CD14-positive monocyte (primary cell): Measurements from ENCODE around the gene ADAM22. TPM values are rescaled to one million over a fixed set of nuclear protein-coding genes. Genes with fewer than 3 reads are reported as not detected.
A peak's percentile ranks its signal among the peaks of the same experiment; 100 is the strongest.

ENCODE experiments used
- DNase-seq, 3 donors: peaks; one replicate each; pipeline ENCODE4 v3.0.0-alpha.2; 2011 to 2022
- H2AFZ ChIP-seq: 2 replicates; pipeline ENCODE4 v1.6.0; 2012; ENCODE audit warnings: mild to moderate bottlenecking, low read depth, low read length, inconsistent platforms; ENCODE audit not compliant: insufficient read depth, poor library complexity, severe bottlenecking
- H3K27ac ChIP-seq, 2 donors: 1 replicate in 1 of 2; 2 replicates in 1 of 2; pipeline ENCODE4 v1.5.1; 2012 to 2013; ENCODE audit warnings: low read length in 2 of 2, control low read depth in 1 of 2, inconsistent platforms in 1 of 2, low read depth in 1 of 2, mild to moderate bottlenecking in 1 of 2
- H3K27me3 ChIP-seq, 2 donors: one replicate each; pipeline versions ENCODE4 v1.6.0 to v1.6.1; 2011 to 2013; ENCODE audit warnings: low read length in 2 of 2; ENCODE audit not compliant: control insufficient read depth in 2 of 2, insufficient read depth in 2 of 2
- H3K36me3 ChIP-seq, 2 donors: replicated peaks in 1 of 2; 1 replicate in 1 of 2; 2 replicates in 1 of 2; pipeline versions ENCODE4 v1.5.1 to v1.6.1; 2012 to 2013; ENCODE audit warnings: low read length in 2 of 2, control low read depth in 1 of 2, inconsistent platforms in 1 of 2, mild to moderate bottlenecking in 1 of 2; ENCODE audit not compliant: insufficient read depth in 2 of 2, control insufficient read depth in 1 of 2
- H3K4me1 ChIP-seq, 2 donors: 1 replicate in 1 of 2; 2 replicates in 1 of 2; pipeline versions ENCODE4 v1.5.1 to v1.6.1; 2012 to 2013; ENCODE audit warnings: low read length in 2 of 2, control low read depth in 1 of 2, inconsistent platforms in 1 of 2, mild to moderate bottlenecking in 1 of 2, moderate library complexity in 1 of 2; ENCODE audit not compliant: insufficient read depth in 2 of 2, control insufficient read depth in 1 of 2
- H3K4me2 ChIP-seq: replicated peaks from 2 replicates; pipeline ENCODE3; 2012; ENCODE audit warnings: low read length, moderate library complexity, mild to moderate bottlenecking; ENCODE audit not compliant: poor library complexity, severe bottlenecking; ENCODE audit errors: extremely low read depth
- H3K4me3 ChIP-seq, 3 experiments: fragments of 200-600 bp in 1 of 3; sonication (generic) in 1 of 3; replicated peaks in 1 of 3; 1 replicate in 2 of 3; 2 replicates in 1 of 3; pipeline ENCODE4 v1.5.1; 2011 to 2013; ENCODE audit warnings: low read length in 3 of 3, mild to moderate bottlenecking in 3 of 3, control low read depth in 2 of 3, low read depth in 2 of 3, inconsistent platforms in 1 of 3, moderate library complexity in 1 of 3
- H3K79me2 ChIP-seq: 2 replicates; pipeline ENCODE4 v1.6.0; 2012; ENCODE audit warnings: mild to moderate bottlenecking, control low read depth, inconsistent platforms, low read length, moderate library complexity; ENCODE audit not compliant: insufficient read depth
- H3K9ac ChIP-seq: 2 replicates; pipeline ENCODE4 v1.6.0; 2017; ENCODE audit warnings: low read length, mild to moderate bottlenecking; ENCODE audit not compliant: insufficient read depth, poor library complexity, severe bottlenecking
- H3K9me3 ChIP-seq, 2 donors: replicated peaks in 1 of 2; 1 replicate in 1 of 2; 2 replicates in 1 of 2; pipeline versions ENCODE4 v1.5.1 to v1.6.1; 2012 to 2013; ENCODE audit warnings: low read length in 2 of 2, control low read depth in 1 of 2; ENCODE audit not compliant: control insufficient read depth in 1 of 2, insufficient read depth in 1 of 2
- H4K20me1 ChIP-seq: 2 replicates; pipeline ENCODE4 v1.6.0; 2012; ENCODE audit warnings: mild to moderate bottlenecking, low read length, control low read depth, moderate library complexity; ENCODE audit not compliant: insufficient read depth
- H3K27ac Mint-ChIP-seq, 7 donors: one replicate each; pipeline ENCODE4 v1.8.0; 2020; ENCODE audit warnings: mild to moderate bottlenecking in 7 of 7, mixed read lengths in 7 of 7, moderate library complexity in 6 of 7, inconsistent platforms in 2 of 7
- H3K27me3 Mint-ChIP-seq, 3 donors: one replicate each; pipeline ENCODE4 v1.8.0; 2021 to 2022; ENCODE audit warnings: low read depth in 3 of 3, mild to moderate bottlenecking in 3 of 3, mixed read lengths in 3 of 3, moderate library complexity in 3 of 3, inconsistent platforms in 1 of 3
- H3K36me3 Mint-ChIP-seq, 2 donors: one replicate each; pipeline ENCODE4 v1.8.0; 2020; ENCODE audit warnings: mixed read lengths in 2 of 2, inconsistent platforms in 1 of 2, mild to moderate bottlenecking in 1 of 2
- H3K4me1 Mint-ChIP-seq: one replicate; pipeline ENCODE4 v1.8.0; 2020; ENCODE audit warnings: mild to moderate bottlenecking, mixed read lengths
- H3K4me3 Mint-ChIP-seq, 2 donors: one replicate each; pipeline ENCODE4 v1.8.0; 2020; ENCODE audit warnings: mild to moderate bottlenecking in 2 of 2, mixed read lengths in 2 of 2, moderate library complexity in 1 of 2
- H3K9me3 Mint-ChIP-seq, 7 donors: one replicate each; pipeline ENCODE4 v1.8.0; 2020 to 2022; ENCODE audit warnings: mixed read lengths in 7 of 7, mild to moderate bottlenecking in 6 of 7, moderate library complexity in 6 of 7, inconsistent platforms in 2 of 7
- WGBS: methylation state at CpG from one replicate; pipeline ENCODE4 v1.1.5; 2013; ENCODE audit warnings: missing lambda C conversion rate; ENCODE audit not compliant: insufficient coverage; 5-methylcytosine and 5-hydroxymethylcytosine counted together
- intact Hi-C, 2 donors: fragments of 100-400 bp; cut with micrococcal nuclease; formaldehyde crosslinking; loops; one replicate each; pipeline versions ENCODE4 v1.15.0 to v1.15.1; 2023
- polyA plus RNA-seq, 3 donors: library from polyadenylated mRNA; depleted of rRNA in 1 of 3; unstranded in 2 of 3; stranded (reverse) in 1 of 3; fragments of 300-500 nt in 2 of 3; fragments of >200 nt in 1 of 3; fragmentation: Illumina TruSeq in 2 of 3; gene quantifications; 1 replicate in 2 of 3; 2 replicates in 1 of 3; pipeline ENCODE4 v1.2.3, GENCODE V29; 2012 to 2021
- TF ChIP-seq, protein P1 (sequence below): fragments of 200-600 bp; IDR thresholded peaks from one replicate; pipeline ENCODE4 v1.8.0; 2022; ENCODE audit warnings: antibody characterized with exemption, mild to moderate bottlenecking

ADAM22 gene
- polyA plus RNA-seq, 3 donors, result 0.01 to 0.17 TPM; not detected in 1

DNA sequence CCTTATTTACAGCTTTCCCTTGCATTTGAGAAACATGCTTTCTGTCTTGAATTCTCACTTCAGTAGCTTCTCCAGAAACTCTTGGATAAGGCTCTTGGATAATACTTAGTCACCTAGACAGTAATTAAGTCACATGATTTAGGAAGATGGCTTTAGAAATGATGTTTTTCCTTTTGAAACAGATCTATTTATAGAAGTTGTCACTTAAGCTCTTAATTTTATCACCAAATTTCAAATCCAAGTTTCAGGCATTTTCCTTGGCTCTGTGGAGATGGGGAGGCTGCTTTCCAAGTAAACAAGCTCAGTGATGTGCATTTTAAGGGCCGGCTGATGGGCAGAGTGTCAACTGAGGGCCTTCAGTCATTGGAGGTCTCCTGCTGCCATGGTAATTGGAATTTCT, 155.5 kb downstream of the ADAM22 start:
- Mint-ChIP-seq H3K27me3 (no peaks in the 10 kb centered on the region), H3K9me3 (no peaks in the 10 kb centered on the region), H3K27ac (no peak overlapping the region), H3K4me3 (no peak overlapping the region), H3K36me3 (no peaks in the 10 kb centered on the region), H3K4me1 (peaks cover 6% of the 10 kb centered on the region)
- no peak overlapping the region for H3K27ac ChIP-seq
- intact Hi-C loops, result no loop called here
- no peak overlapping the region for H3K9ac ChIP-seq
- H3K4me3 ChIP-seq, result no peak overlapping the region
- 100% methylated on average over 1 of the region's 1 CpG for WGBS
- no peaks in the 10 kb centered on the region for H3K9me3 ChIP-seq
- H3K4me2 ChIP-seq, result no peak overlapping the region
- no peaks in the 10 kb centered on the region for H3K27me3 ChIP-seq
- TF ChIP-seq, protein P1, sequence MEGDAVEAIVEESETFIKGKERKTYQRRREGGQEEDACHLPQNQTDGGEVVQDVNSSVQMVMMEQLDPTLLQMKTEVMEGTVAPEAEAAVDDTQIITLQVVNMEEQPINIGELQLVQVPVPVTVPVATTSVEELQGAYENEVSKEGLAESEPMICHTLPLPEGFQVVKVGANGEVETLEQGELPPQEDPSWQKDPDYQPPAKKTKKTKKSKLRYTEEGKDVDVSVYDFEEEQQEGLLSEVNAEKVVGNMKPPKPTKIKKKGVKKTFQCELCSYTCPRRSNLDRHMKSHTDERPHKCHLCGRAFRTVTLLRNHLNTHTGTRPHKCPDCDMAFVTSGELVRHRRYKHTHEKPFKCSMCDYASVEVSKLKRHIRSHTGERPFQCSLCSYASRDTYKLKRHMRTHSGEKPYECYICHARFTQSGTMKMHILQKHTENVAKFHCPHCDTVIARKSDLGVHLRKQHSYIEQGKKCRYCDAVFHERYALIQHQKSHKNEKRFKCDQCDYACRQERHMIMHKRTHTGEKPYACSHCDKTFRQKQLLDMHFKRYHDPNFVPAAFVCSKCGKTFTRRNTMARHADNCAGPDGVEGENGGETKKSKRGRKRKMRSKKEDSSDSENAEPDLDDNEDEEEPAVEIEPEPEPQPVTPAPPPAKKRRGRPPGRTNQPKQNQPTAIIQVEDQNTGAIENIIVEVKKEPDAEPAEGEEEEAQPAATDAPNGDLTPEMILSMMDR, result no peak
- H3K79me2 ChIP-seq, result no peaks in the 10 kb centered on the region
- no peaks in the 10 kb centered on the region for H3K4me1 ChIP-seq
- H4K20me1 ChIP-seq, result no peaks in the 10 kb centered on the region
- no peak for DNase-seq
- H3K36me3 ChIP-seq, result no peaks in the 10 kb centered on the region
- no peak overlapping the region for H2AFZ ChIP-seq

DNA sequence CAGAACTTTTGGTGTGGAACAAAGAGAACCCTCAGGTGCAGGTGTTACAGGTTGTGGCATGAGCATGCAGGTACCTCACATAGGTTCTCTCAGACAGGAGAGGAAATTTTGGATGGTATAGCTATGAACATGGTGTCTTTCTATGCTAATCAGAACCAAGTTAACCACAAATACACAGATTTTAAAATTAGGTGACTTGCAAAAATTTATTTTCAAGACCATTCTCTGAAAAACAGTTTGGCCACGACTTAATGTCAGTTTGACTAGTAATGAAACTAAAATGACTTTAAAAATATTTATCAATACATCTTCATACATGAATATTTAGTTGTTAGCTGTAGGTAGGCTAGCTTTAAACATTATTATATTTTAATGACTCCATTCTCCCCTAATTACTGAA, 156.2 kb downstream of the ADAM22 start:
- Histone ChIP-seq H2AFZ (peak overlapping the region; percentile 27), H4K20me1 (no peaks in the 10 kb centered on the region), H3K27me3 (no peaks in the 10 kb centered on the region), H3K4me3 (no peak overlapping the region), H3K79me2 (no peaks in the 10 kb centered on the region), H3K4me2 (no peak overlapping the region), H3K9me3 (no peaks in the 10 kb centered on the region), H3K9ac (no peak overlapping the region), H3K36me3 (no peaks in the 10 kb centered on the region), H3K4me1 (no peaks in the 10 kb centered on the region), H3K27ac (no peak overlapping the region)
- intact Hi-C loops, result no loop called here
- WGBS, result no CpG with 5 or more reads among the region's 1 CpG
- TF ChIP-seq, protein P1, result no peak
- Mint-ChIP-seq H3K9me3 (no peaks in the 10 kb centered on the region), H3K27me3 (no peaks in the 10 kb centered on the region), H3K4me3 (no peak overlapping the region), H3K4me1 (peaks cover 10% of the 10 kb centered on the region), H3K36me3 (no peaks in the 10 kb centered on the region), H3K27ac (no peak overlapping the region)
- DNase-seq, result no peak
